NCI-H2107 treated with DMSO at 0.1 percent for 48 hours (cell line): ENCODE measurements around the gene CDH13.

ENCODE experiments used
- DNase-seq: peaks from one replicate; lab custom pipeline; 2025; ENCODE audit not compliant: unreplicated experiment; lab: John Stamatoyannopoulos, UW

CDH13 gene

DNA sequence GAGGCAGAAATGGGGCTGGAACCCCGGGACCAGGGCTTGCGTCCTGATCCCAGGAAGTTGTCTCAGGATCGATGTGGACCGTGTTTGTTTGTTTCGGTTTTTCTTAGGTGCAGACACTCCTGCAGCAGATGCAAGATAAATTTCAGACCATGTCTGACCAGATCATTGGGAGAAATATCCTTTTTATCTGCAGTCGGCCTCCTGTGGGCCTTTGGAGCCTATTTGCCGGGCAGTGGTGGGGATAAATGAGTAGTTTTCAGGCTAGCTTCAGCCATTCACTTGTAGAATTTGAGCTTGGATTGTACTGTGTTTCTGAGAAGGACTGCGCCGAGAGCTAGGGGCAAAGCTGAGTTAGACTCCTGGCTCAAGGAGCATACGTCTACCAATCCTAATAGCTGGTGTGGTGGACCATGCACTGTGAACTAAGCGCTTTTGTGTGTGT lies 1181.8 kb downstream of the CDH13 start:
- DNase-seq: no peak

DNA sequence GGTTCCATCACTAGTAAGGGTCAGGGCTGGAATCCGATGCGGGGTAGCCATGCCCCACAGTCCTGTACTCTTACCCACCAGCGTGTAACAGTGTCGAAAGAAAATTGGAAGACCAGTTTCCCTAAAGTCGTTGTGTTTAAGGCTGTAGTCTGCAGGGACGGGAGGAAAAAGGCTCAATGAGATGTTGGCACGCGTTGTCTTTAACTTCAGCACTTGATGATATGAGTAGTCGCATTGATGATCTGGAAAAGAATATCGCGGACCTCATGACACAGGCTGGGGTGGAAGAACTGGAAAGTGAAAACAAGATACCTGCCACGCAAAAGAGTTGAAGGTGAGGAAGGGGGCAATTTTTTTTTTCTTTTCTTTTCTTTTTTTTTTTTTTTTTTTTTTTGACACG lies 1182.3 kb downstream of the CDH13 start:
- DNase-seq: no peak

DNA sequence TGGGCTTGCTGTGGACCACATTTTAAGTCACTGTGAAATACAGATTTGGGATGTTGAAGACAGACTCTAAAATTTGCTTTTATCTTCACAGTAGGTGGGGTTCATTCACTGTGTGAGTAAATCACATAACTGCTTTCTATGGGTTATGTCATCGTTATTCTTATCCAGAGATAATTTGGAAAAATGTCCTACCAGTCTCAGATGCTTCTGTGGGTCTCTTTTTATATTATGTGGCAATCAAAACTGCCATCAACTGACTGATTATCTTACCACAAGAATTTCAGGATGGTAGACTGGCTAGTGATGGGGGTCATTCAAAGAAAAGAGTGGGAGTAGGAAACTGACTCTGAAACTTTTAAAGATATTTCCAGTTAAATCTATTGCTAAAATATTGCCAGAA lies 1184.1 kb downstream of the CDH13 start:
- DNase-seq: no peak

DNA sequence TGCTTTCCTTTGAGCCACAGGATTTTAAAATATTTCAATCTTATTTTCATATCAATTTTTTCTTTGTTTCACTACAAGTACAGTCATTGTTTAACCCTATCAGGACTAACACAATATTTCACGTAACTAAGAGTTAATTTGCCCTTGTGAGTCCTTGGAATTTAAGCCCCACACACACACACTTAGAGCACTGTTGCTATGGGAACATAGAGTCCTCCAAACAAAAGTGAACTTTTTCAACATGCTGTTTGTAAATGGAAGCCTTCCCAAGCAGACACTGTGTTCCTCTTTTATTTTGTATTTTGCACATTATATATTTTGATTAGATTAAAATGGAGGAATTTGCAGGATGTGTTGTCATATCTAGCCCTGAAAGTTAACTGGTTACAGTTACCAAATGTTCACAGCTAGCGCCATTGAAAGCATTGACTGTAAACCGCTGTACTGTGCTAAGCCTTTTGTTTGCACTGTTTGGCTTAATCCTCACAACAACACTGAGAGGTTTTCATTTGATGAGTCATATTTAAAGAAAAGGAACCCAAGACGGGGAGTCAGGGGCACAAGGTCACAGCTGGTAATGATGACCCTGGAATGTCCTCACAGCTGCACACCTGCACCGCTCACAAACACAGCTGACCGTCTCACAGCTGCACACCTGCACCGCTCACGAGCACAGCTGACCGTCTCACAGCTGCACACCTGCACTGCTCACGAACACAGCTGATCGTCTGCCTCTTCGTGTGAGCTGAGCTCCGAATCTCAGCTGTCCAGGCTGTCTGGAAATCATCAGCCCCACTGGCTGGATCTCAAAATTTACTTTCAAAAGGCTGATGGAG lies 1187.3 kb downstream of the CDH13 start:
- peak; percentile 56 for DNase-seq

DNA sequence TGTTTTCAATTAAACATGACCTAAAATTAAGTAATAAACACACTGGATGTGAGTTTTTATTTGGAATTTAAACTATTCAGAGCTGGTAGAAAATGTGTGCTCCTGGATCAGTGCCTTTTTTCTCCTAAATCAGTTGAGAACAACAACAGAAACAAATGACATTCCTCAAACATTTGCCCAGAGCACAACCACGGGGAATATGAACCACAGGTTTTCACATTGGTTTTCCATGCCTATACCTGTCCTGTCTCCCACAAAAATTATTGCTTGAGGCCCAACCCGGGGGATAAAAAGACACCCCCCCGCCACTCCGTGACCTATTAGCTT lies 1187.9 kb downstream of the CDH13 start:
- DNase-seq: no peak

DNA sequence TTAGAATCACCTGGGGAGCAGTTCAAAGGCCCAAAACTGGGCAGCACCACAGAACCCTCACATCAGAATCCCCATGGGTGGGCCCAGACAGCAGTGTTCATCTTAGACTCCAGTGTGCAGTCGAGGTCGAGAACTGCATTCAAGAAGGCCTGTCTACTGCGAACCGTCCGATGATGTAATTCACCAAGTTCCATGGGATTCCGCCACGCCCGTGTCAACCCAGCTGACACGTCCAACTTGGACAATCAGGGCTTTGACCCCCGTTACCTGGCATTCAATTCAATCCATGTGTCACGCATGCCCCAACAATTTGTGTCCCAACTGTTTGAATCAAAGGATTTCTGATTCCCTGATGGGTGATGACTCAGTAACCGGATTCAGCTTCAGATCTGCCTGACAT lies 1190.3 kb downstream of the CDH13 start:
- no peak for DNase-seq

DNA sequence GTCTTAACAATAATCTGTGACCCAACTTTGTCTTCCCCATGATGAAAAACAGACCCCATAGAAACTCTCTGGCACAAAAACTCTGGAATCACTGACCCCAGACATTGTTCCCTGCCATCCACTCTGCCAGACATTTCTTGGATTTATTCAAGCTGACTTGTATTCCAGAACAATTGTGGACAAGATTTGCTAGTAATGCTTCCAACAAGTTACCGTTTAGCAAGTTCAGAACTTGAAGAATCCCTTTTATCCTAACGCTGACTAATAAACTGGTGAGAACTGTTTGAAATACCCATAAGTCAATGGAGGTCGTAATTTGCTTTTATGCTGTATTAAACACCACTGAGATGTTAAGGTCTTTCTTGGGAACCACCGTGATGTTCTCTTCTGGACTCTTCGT lies 1191.5 kb downstream of the CDH13 start:
- no peak for DNase-seq

DNA sequence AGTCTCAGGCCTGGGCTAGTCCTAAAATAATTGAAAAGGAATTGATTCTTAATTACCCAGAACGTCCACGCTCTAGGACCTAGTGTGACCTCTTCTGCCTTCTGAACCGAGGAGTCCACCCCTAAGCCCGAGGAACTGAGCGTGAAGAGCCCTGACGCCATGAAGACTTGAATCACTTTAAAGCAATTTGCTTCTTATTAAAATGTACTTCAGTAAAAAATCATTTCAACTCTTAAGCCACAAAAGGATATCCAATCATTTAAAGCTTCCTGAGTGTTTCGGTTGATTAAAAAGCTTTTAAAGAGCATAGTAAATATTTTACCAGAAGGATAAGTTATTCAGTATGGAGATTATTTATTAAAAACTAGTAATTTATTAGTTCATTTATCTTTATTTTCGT lies 1192.6 kb downstream of the CDH13 start:
- DNase-seq: no peak

DNA sequence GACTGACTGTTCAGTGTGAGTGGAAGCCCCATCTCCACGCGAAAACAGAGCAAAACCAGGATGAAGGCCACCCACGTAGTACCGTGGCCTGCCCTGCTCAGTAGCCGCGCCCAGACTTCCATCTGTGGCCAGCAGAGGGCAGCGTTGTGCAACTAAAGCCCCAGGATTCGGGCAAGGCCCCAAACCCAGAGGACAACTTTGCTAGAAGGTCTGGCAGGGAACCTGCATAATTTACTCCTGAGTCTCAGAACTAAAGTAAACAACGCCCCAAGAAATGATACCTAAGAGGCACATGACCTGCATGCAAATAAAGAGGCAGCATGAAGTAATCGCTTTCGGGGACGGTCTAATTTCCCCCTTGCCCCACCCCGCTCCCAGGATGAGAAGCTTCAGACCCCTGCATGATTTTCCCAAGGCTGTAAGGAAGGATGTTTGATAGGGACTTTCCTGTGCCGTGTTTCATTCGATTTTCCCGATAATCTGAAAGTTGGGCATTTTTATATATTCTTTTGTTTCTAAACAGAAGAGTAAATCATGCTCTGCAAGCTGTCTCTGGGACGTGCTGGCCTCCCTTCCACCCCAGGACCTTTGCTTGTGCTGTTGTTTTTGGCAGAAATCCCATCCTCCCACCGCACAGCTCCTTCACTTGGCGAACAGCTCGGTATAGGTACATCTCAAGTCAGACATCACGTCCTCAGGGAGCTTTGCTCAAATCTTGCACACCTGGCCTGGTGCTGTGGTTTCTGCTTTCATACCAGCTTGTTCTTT lies 1199.6 kb downstream of the CDH13 start:
- peak; percentile 50 for DNase-seq

DNA sequence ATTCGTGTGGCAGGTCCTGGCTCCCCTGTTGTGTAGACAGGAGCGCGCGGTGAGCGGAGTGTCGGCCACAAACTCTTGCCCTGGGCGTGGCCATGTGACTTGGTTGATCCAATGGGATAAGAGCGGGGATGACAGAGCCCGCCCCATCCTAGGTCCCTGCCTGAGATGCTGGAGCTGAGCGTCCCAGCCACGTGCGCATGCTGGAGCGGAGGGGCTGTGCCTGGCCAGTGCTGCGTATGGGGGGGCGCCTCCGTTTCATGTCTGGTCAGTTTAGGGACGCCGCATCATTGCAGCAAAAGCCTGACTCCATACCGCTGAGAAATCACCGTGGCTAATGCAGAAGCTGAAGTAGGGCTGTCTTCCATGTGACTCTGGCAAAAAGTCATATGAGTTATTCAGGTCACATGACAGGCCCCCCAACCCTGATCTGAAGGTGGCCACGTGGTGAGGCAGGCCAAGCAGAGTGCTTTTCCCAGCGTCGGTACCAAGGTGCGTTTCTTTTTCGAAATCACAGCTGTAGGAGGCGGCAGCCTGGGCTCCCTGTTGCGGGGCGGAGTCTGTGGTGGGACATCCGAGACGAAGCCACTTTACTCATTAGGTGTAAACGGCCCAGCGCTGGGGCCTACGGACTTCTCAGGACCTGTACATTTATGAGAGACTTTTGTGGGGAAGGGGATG lies 1203.5 kb downstream of the CDH13 start:
- DNase-seq: no peak

DNA sequence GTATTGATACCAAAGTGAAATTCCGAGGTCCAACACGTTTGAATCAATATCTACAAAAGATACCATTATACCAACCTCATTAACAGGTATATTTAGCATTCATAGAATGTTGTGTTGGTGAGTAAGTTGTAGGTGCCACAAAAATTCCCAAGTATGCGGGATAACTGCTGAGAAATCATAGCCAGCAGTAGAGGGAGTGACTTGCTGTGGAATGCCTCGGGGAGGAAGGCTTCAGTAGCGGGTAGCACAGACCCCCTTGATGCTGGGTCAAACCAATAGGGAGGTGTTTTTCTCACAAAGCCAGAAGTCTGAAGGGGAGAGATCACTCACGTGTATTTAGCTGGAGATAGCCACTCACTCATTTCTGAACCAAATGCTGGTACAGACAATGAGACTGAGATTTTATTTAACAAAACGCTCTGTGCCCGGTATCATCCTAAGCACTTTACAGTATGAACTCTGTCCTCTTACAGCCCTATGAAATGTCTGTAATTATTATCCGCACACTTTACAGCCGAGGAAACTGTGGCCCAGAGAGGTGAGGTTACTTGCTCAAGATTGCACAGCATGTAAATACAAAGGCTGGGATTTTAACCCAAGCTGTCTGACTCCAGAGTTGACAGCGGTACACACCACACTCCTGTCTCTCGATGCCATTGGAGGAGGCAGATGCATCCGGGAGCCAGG lies 1204.1 kb downstream of the CDH13 start:
- no peak for DNase-seq

DNA sequence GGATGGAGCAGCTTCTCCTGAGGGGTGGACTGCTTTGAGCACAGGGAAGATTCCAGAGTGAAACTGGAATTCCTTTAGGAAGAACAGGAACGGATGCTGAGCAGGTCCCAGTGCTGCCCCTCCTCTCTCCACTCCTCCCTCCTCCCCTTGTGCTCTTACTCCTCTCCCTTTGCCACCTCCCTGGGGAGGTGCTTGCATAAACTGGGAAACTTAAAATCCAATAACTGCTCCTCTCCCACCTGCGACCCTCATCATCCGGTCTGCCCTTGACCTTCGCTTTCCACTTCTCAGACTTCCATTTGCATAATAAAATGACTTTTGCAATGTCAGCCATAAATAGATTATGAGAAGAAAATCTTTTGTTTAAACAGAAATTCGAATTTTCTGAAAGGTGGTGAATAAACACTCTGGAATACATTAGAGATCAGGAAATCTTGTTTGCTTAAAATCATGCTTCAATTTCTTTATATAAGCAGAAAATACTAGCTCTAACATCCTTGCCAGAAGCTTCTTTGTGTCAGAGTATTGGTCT lies 1204.8 kb downstream of the CDH13 start:
- DNase-seq: no peak

DNA sequence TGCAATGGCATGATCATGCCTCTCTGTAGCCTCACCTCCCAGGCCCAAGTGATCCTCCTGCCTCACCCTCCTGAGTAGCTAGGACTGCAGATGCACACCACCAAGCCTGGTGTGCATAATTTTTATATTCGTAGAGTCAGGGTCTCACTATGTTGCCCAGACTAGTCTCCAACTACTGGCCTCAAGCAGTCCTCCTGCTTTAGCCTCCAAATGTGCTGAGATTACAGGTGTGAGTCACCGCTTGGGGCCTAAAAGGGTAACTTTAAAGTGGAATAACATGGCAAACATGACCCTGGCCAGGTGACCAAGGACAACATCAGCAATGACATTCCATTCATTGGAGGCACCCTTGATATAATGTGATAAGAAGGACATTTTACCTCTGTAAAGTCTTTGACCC lies 1207.2 kb downstream of the CDH13 start:
- no peak for DNase-seq

DNA sequence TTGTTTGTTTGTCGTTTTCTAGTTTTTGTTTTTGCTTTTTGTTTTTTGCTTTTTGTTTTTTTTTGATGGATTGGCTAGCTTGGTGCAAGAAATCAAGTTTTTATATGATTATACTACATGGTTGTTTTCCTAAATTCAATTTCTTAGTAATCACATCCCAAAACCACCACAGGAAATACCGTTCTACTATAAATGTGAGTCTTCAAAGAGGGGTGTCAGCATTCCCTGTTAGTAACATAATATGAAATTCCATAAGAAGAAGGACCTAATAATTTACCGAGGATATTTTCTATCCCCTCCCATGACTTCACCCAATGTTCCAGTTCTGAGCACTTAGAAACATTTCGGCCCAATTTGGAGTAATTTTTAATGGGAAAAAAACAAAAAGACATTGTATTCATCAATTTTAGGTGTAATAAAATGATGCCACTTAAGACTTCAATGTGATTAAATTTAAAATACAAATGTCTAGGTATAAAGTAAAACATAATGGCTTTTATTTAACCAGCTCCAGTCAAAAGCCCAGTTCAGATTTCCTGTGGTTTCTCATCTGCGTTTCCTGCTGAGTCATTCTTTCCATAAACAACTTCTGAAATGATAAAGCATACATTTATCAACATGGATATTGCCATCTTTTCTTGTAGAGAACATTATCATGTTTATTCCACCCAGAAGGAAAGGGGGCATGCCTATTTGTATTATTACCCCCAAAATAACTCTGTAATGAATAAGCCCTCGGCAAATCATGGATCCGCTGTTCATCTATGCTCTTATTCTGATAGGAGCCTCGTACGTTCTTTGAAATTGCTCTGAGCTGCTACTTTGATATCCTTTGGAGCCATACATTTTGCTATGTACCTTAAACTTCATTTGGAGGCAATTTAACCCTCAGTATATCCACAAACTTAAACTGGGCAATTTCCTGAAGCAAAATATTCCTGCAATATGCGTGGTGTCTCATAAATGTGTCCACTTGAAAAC lies 1209.1 kb downstream of the CDH13 start:
- DNase-seq: peak; percentile 70

DNA sequence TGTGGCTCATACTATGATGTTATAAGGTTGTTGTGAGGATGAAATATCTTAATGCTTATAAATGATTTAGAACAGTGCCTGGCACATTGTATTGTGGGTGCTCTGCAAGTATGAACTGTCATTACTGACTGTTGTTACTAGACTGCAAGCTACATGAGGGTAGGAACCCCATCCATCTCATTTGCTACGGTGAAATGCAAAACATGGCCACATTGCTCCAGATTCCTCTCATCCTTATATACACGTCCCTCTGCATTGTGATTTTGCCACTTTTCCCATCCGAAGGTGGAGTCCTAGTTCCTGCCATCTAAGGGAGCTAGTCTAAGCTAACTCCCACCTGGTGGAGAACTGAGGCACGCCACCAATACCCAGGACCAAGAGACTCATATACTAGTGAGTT lies 1210.8 kb downstream of the CDH13 start:
- no peak for DNase-seq

DNA sequence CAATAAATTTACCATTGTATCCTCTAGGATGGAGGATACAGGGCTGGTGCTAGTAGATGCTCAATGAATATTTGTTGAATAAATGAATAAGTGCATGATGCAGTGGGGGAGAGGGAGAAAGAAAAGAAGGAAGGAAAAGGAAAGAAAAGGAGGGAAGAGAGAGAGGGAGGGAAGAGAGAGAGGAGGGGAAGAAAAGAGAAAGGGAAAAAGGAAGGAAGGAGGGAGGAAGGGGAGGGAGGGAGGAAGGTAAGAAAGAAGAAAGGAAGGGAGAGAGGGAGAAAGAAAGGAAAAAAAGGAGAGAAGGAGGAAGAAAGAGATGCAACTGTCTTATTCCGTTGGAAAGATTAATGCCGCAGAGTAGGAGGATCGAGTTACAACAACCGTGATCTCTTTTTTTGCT lies 1211.4 kb downstream of the CDH13 start:
- peak; percentile 12 for DNase-seq

DNA sequence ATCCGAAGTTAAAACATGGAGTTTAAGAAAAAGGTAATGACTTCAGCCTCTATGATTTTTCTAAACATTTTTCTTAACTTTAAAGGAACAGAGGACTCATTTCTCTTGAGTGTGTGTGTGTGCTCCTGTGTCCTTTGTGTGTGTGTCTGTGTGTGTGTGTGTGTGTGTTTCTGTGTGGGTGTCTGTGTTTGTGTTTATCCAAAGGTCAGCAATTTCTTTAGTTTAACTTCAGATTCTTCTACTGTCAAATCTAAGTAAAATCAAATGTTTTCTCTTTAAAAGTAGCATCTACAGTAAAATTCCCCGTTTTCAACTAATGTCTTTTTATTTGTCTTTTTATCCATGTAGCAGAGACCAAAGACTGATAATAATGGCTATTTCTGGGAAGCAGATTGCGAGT lies 1212.8 kb downstream of the CDH13 start:
- DNase-seq: no peak

DNA sequence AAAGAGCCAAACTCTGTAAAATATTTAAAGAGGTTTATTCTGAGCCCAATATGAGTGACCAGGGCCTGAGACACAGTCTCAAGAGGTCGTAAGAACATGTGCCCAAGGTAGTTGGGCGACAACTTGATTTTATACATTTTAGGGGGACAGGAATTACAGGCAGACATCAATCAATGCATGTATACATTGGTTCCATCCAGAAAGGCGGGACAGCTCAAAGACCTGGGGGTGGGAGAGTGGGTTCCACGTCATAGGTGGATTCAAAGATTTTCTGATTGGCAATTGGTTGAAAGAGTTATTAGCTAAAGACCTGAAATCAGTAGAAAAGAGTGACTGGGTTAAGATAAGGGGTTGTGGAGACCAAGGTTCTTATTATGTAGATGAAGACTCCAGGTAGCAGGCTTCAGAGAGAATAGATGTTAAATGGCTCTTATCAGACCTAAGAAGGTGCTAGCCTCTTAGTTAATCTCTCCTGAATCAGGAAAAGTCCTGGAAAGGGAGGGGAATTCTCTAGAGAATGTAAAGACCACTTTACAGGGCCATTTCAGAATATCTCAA lies 1213.4 kb downstream of the CDH13 start:
- no peak for DNase-seq

DNA sequence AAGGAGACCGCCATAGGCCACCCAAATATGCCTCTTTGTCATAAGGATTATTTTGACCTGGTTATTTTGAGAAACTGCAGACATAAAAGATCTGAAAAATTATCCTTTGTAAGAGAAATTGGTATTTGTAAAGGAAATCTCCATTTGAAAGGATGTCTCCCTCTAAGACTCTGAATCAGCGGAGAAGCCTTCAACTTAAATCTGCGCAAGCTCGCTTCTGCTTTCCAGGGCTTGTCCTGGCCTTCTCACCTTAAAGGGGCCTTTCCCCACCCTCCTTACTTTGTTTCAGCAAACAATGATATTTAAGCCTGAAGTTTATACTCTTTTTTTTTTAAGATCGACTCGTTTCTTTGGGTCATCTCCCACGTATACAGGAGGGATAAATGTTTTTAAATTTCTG lies 1215.5 kb downstream of the CDH13 start:
- no peak for DNase-seq
